SK-N-SH (cell line): ENCODE measurements around the gene CYYR1. TPM values are rescaled to one million over a fixed set of nuclear protein-coding genes. Genes with fewer than 3 reads are reported as not detected.

Experiments used
- CTCF ChIA-PET: fragments of 300-600, 350-600 bp; formaldehyde crosslinking; extraction: SDS; loops from one replicate; lab custom pipeline; 2021; lab: Yijun Ruan, JAX
- POLR2A ChIA-PET: fragments of 350-600 bp; sonication (Branson Sonifier 250); formaldehyde crosslinking; extraction: SDS; loops from one replicate; lab custom pipeline; 2020; ENCODE audit warnings: antibody characterized with exemption, inconsistent platforms; lab: Yijun Ruan, JAX
- DNase-seq: peaks from one replicate; pipeline ENCODE4 v3.0.0; 2012
- H2AFZ ChIP-seq: fragments of 200-600 bp; sonication (generic); 2 replicates; pipeline ENCODE4 v1.8.1; 2016; ENCODE audit warnings: antibody characterized with exemption, mild to moderate bottlenecking, low read depth
- H3F3A ChIP-seq: fragments of 200-600 bp; sonication (generic); replicated peaks from 2 replicates; pipeline ENCODE3; 2016; ENCODE audit warnings: antibody characterized with exemption, mild to moderate bottlenecking; ENCODE audit not compliant: insufficient read depth
- H3K27ac ChIP-seq, 2 experiments: fragments of 200-500 bp in 1 of 2; fragments of 200-600 bp in 1 of 2; sonication (Bioruptor generic) in 1 of 2; sonication (generic), shearing (Covaris generic) in 1 of 2; 2 replicates each; pipeline versions ENCODE4 v1.5.1 to v1.6.1; 2014 to 2016; ENCODE audit warnings: low read depth in 2 of 2, inconsistent platforms in 1 of 2, low read length in 1 of 2, mild to moderate bottlenecking in 1 of 2, mixed read lengths in 1 of 2
- H3K27me3 ChIP-seq: fragments of 200-600 bp; sonication (generic), shearing (Covaris generic); 2 replicates; pipeline ENCODE4 v1.6.1; 2016; ENCODE audit warnings: mixed run types; ENCODE audit not compliant: insufficient read depth
- H3K36me3 ChIP-seq, 2 experiments: fragments of 200-500 bp in 1 of 2; fragments of 200-600 bp in 1 of 2; sonication (Bioruptor generic) in 1 of 2; sonication (generic) in 1 of 2; replicated peaks in 1 of 2; 2 replicates each; pipeline versions ENCODE3 to v1.5.1; 2014 to 2016; ENCODE audit warnings: low read length in 1 of 2, mild to moderate bottlenecking in 1 of 2; ENCODE audit not compliant: insufficient read depth in 2 of 2, control insufficient read depth in 1 of 2
- H3K4me1 ChIP-seq, 2 experiments: fragments of 200-500 bp in 1 of 2; fragments of 200-600 bp in 1 of 2; sonication (Bioruptor generic) in 1 of 2; sonication (generic), shearing (Covaris generic) in 1 of 2; 2 replicates each; pipeline versions ENCODE4 v1.5.1 to v1.6.1; 2014 to 2016; ENCODE audit warnings: low read depth in 1 of 2, low read length in 1 of 2, mixed run types in 1 of 2; ENCODE audit not compliant: insufficient read depth in 2 of 2, control insufficient read depth in 1 of 2
- H3K4me2 ChIP-seq: fragments of 200-600 bp; sonication (generic), shearing (Covaris generic); 2 replicates; pipeline ENCODE4 v1.6.1; 2017; ENCODE audit warnings: mixed run types
- H3K4me3 ChIP-seq, 2 experiments: fragments of 200-500 bp in 1 of 2; fragments of 200-600 bp in 1 of 2; sonication (Bioruptor generic) in 1 of 2; sonication (generic), shearing (Covaris generic) in 1 of 2; 2 replicates each; pipeline versions ENCODE4 v1.5.1 to v1.8.1; 2014 to 2016; ENCODE audit warnings: low read depth in 2 of 2, inconsistent platforms in 1 of 2, low read length in 1 of 2, mild to moderate bottlenecking in 1 of 2, mixed read lengths in 1 of 2, moderate library complexity in 1 of 2
- H3K79me2 ChIP-seq: fragments of 200-600 bp; sonication (generic); 2 replicates; pipeline ENCODE4 v1.8.1; 2017; ENCODE audit warnings: mild to moderate bottlenecking; ENCODE audit not compliant: insufficient read depth
- H3K9ac ChIP-seq: fragments of 200-600 bp; sonication (generic); 2 replicates; pipeline ENCODE4 v1.6.1; 2017; ENCODE audit warnings: mixed run types
- H3K9me2 ChIP-seq: fragments of 200-600 bp; sonication (generic); 2 replicates; pipeline ENCODE4 v1.6.1; 2017; ENCODE audit warnings: mixed run types
- H3K9me3 ChIP-seq: fragments of 200-600 bp; sonication (generic); 2 replicates; pipeline ENCODE4 v1.6.1; 2017; ENCODE audit warnings: mixed run types, mild to moderate bottlenecking, moderate library complexity
- H4K20me1 ChIP-seq: fragments of 200-600 bp; sonication (generic); 2 replicates; pipeline ENCODE4 v1.6.1; 2017; ENCODE audit warnings: mild to moderate bottlenecking, mixed run types; ENCODE audit not compliant: insufficient read depth
- CHD2 ChIP-seq: fragments of 150-350 bp; IDR thresholded peaks from 2 replicates; pipeline ENCODE4 v1.6.1; 2018; ENCODE audit warnings: low read length; ENCODE audit not compliant: partially characterized antibody
- ELF1 ChIP-seq: IDR thresholded peaks from 2 replicates; pipeline ENCODE4 v1.4.0; 2012
- GABPA ChIP-seq: IDR thresholded peaks from 2 replicates; pipeline ENCODE4 v1.4.0; 2012; ENCODE audit warnings: low read depth, mild to moderate bottlenecking
- GATA2 ChIP-seq: sonication (generic); formaldehyde crosslinking; IDR thresholded peaks from 2 replicates; pipeline ENCODE4 v1.5.0; 2020; ENCODE audit warnings: mild to moderate bottlenecking, missing genetic modification reagents
- JUND ChIP-seq: IDR thresholded peaks from 2 replicates; pipeline ENCODE4 v1.4.0; 2012
- MEF2A ChIP-seq: IDR thresholded peaks from 2 replicates; pipeline ENCODE4 v1.4.0; 2012; ENCODE audit warnings: low read depth, borderline replicate concordance
- MXI1 ChIP-seq: IDR thresholded peaks from 2 replicates; pipeline ENCODE4 v1.6.1; 2012; ENCODE audit warnings: mild to moderate bottlenecking, low read depth, low read length, improper control_type of control experiment
- NFIC ChIP-seq: IDR thresholded peaks from 2 replicates; pipeline ENCODE4 v1.4.0; 2012; ENCODE audit warnings: borderline replicate concordance
- RXRA ChIP-seq: IDR thresholded peaks from 2 replicates; pipeline ENCODE4 v1.4.0; 2012; ENCODE audit warnings: low read depth, mild to moderate bottlenecking, borderline replicate concordance
- SIN3A ChIP-seq: IDR thresholded peaks from 2 replicates; pipeline ENCODE4 v1.6.1; 2012; ENCODE audit warnings: low read depth, mild to moderate bottlenecking, low read length, moderate library complexity, borderline replicate concordance
- TEAD4 ChIP-seq: IDR thresholded peaks from 2 replicates; pipeline ENCODE4 v1.4.0; 2012; ENCODE audit warnings: mild to moderate bottlenecking, borderline replicate concordance; ENCODE audit not compliant: insufficient read depth
- YY1 ChIP-seq: IDR thresholded peaks from 2 replicates; pipeline ENCODE4 v1.4.0; 2012; ENCODE audit warnings: low read depth, mild to moderate bottlenecking
- WGBS: methylation state at CpG from one replicate; pipeline ENCODE4 v1.1.6; 2017; ENCODE audit warnings: low lambda C conversion rate; 5-methylcytosine and 5-hydroxymethylcytosine counted together
- polyA plus RNA-seq, 3 experiments: library from polyadenylated mRNA; depleted of rRNA; stranded (reverse); fragments of >200 nt; gene quantifications; 2 replicates each; pipeline ENCODE4 v1.2.3, GENCODE V29; 2012
- TF ChIP-seq, protein P1 (sequence below): fragments of 150-350 bp; IDR thresholded peaks from 2 replicates; pipeline ENCODE4 v1.6.1; 2016; ENCODE audit warnings: mild to moderate bottlenecking, low read depth, low read length
- TF ChIP-seq, protein P2 (sequence below): fragments of 150-350 bp; IDR thresholded peaks from 2 replicates; pipeline ENCODE4 v1.6.1; 2017; ENCODE audit warnings: antibody characterized with exemption, low read length, low read depth, borderline replicate concordance
- TF ChIP-seq, protein P3 (sequence below): IDR thresholded peaks from 2 replicates; pipeline ENCODE4 v1.4.0; 2012; ENCODE audit warnings: low read depth
- TF ChIP-seq, protein P4 (sequence below): IDR thresholded peaks from 2 replicates; pipeline ENCODE4 v1.4.0; 2012; ENCODE audit warnings: low read depth, borderline replicate concordance
- TF ChIP-seq, protein P5 (sequence below): IDR thresholded peaks from 2 replicates; pipeline ENCODE4; 2012

Gene CYYR1
- polyA plus RNA-seq, 1 of the 3 experiments (the other 2 are of a cell fraction): not detected

DNA sequence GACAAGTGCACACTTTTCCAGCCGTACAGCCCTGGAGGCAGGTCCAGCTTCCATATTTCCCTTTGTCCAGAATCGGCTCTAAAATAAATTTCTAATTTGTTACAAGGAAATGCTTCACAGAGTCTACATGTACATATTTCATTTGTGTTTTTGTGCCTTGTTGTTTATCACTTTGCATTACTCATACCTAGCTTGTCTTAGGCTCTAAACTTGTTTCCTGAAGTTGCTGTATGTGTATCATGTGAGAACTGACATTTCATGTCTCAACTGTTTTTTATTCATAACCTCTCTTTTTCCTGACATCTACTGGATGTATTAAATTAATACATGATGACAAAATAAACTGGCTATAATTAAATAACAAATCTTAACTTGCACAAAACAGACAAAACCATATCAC lies 7.5 kb downstream of the CYYR1 start:
- no peak overlapping the region for H3K4me3 ChIP-seq
- H3F3A ChIP-seq: no peaks in the 10 kb centered on the region
- no peak overlapping the region for H3K9ac ChIP-seq
- no peaks in the 10 kb centered on the region; a peak in 1 of 4 replicates for H3K4me1 ChIP-seq
- H3K27me3 ChIP-seq: no peaks in the 10 kb centered on the region
- H3K4me2 ChIP-seq: no peak overlapping the region
- no peaks in the 10 kb centered on the region for H4K20me1 ChIP-seq
- 32% methylated on average over 2 of the region's 2 CpGs for WGBS
- DNase-seq: no peak
- ChIA-PET CTCF (no interaction called here), POLR2A (no interaction called here)
- no peak overlapping the region for H3K27ac ChIP-seq
- no peaks in the 10 kb centered on the region for H3K79me2 ChIP-seq
- H3K9me2 ChIP-seq: no peaks in the 10 kb centered on the region
- H3K36me3 ChIP-seq: no peaks in the 10 kb centered on the region
- TF ChIP-seq CHD2: no peak
- H2AFZ ChIP-seq: no peak overlapping the region
- no peaks in the 10 kb centered on the region for H3K9me3 ChIP-seq

DNA sequence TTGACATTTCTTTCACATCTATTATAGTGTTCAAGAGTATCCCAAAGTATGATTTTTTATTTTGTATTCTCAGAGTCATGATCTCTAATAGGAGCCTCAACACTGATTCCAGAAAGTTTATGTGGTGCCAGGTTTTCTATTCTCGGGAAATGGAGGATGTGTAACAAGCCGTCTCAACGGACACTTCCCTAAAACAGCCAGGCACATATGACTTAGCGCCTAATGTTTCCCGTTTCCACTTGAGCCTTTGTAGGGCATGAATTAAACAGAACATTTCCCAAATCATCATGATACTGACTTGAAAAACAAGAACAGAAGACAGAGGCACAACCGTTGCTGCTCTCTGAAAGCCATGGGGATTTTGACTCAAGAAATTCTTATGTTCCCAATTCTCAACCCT lies 8.0 kb downstream of the CYYR1 start:
- POLR2A ChIA-PET: no interaction called here
- 55% methylated on average over 6 of the region's 6 CpGs for WGBS

DNA sequence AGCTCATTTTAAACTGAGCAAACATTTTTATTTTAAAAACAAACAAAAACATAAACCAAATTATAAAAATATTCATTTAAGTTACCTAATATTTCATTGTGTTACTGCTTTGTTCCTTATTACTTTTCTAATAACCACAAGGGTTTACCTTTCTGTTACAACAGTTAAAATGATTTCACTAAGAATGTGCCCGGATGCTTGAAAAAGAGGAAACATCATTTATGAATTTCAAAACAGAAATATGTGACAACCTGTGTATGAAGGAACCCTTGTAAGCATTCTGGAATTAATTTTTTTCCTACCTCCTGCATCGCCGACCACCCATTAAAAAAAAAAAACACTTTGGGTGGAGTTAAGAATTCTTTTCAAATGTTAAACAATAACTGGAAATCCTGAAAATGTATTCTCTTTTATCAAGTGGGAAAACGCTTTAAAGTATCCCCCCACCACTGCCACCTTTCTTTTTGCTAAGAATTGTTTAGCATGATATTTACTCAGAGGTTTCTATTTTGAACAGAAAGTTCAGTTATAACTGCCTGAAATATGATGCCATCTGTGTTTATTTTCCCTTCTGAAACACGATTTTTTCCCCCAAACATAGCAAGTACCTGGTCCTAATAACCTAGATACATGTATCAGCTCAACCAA lies 9.1 kb downstream of the CYYR1 start:
- H3F3A ChIP-seq: no peaks in the 10 kb centered on the region
- POLR2A ChIA-PET: no interaction called here
- H3K9me2 ChIP-seq: no peaks in the 10 kb centered on the region
- H3K4me1 ChIP-seq: no peaks in the 10 kb centered on the region; a peak in 1 of 4 replicates
- no peak overlapping the region for H3K4me2 ChIP-seq
- no peaks in the 10 kb centered on the region for H3K9me3 ChIP-seq
- no peaks in the 10 kb centered on the region for H3K79me2 ChIP-seq
- no peaks in the 10 kb centered on the region for H3K27me3 ChIP-seq
- no peak overlapping the region for H2AFZ ChIP-seq
- no peaks in the 10 kb centered on the region for H4K20me1 ChIP-seq
- H3K9ac ChIP-seq: no peak overlapping the region
- no peak overlapping the region for H3K27ac ChIP-seq
- CTCF ChIA-PET: interaction anchor here (1.3 kb wide), 1 partner anchor 26 kb away, joined by 3 read pairs; no protein-coding TSS in a partner anchor
- H3K36me3 ChIP-seq: no peaks in the 10 kb centered on the region
- DNase-seq: no peak
- H3K4me3 ChIP-seq: no peak overlapping the region
- 42% methylated on average over 5 of the region's 5 CpGs for WGBS
- TF ChIP-seq SIN3A (no peak), MXI1 (no peak), JUND (no peak), GABPA (no peak), MEF2A (no peak)
- TF ChIP-seq, protein P1, sequence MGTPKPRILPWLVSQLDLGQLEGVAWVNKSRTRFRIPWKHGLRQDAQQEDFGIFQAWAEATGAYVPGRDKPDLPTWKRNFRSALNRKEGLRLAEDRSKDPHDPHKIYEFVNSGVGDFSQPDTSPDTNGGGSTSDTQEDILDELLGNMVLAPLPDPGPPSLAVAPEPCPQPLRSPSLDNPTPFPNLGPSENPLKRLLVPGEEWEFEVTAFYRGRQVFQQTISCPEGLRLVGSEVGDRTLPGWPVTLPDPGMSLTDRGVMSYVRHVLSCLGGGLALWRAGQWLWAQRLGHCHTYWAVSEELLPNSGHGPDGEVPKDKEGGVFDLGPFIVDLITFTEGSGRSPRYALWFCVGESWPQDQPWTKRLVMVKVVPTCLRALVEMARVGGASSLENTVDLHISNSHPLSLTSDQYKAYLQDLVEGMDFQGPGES: no peak
- TF ChIP-seq, protein P2, sequence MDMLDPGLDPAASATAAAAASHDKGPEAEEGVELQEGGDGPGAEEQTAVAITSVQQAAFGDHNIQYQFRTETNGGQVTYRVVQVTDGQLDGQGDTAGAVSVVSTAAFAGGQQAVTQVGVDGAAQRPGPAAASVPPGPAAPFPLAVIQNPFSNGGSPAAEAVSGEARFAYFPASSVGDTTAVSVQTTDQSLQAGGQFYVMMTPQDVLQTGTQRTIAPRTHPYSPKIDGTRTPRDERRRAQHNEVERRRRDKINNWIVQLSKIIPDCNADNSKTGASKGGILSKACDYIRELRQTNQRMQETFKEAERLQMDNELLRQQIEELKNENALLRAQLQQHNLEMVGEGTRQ: no peak
- TF ChIP-seq, protein P3, sequence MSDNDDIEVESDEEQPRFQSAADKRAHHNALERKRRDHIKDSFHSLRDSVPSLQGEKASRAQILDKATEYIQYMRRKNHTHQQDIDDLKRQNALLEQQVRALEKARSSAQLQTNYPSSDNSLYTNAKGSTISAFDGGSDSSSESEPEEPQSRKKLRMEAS: no peak
- TF ChIP-seq, protein P4, sequence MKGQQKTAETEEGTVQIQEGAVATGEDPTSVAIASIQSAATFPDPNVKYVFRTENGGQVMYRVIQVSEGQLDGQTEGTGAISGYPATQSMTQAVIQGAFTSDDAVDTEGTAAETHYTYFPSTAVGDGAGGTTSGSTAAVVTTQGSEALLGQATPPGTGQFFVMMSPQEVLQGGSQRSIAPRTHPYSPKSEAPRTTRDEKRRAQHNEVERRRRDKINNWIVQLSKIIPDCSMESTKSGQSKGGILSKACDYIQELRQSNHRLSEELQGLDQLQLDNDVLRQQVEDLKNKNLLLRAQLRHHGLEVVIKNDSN: no peak

More for the DNA sequence above, 8.0 kb downstream of the CYYR1 start:
- Histone ChIP-seq H3K4me3 (no peak overlapping the region), H3F3A (no peaks in the 10 kb centered on the region), H3K27ac (no peak overlapping the region), H3K9me3 (no peaks in the 10 kb centered on the region), H4K20me1 (no peaks in the 10 kb centered on the region), H3K4me1 (no peaks in the 10 kb centered on the region; a peak in 1 of 4 replicates), H2AFZ (no peak overlapping the region), H3K4me2 (no peak overlapping the region), H3K9me2 (no peaks in the 10 kb centered on the region), H3K79me2 (no peaks in the 10 kb centered on the region), H3K9ac (no peak overlapping the region), H3K27me3 (no peaks in the 10 kb centered on the region), H3K36me3 (no peaks in the 10 kb centered on the region)
- no peak for DNase-seq
- TF ChIP-seq, protein P5, sequence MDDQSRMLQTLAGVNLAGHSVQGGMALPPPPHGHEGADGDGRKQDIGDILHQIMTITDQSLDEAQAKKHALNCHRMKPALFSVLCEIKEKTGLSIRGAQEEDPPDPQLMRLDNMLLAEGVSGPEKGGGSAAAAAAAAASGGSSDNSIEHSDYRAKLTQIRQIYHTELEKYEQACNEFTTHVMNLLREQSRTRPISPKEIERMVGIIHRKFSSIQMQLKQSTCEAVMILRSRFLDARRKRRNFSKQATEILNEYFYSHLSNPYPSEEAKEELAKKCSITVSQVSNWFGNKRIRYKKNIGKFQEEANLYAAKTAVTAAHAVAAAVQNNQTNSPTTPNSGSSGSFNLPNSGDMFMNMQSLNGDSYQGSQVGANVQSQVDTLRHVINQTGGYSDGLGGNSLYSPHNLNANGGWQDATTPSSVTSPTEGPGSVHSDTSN: no peak
- TF ChIP-seq CHD2 (no peak), RXRA (no peak), ELF1 (no peak), GATA2 (CRISPR knock-in tag) (no peak), NFIC (no peak), YY1 (no peak), TEAD4 (no peak)
- TF ChIP-seq, protein P3: no peak
- CTCF ChIA-PET: interaction anchor here (1.3 kb wide), 1 partner anchor 24 kb away, joined by 3 read pairs; no protein-coding TSS in a partner anchor
